Measurements from ENCODE around the gene MOGAT1. TPM values are rescaled to one million over a fixed set of nuclear protein-coding genes. Genes with fewer than 3 reads are reported as not detected.

Gene MOGAT1
- total and polyA plus RNA-seq, 8 donors = 0.17 to 0.38 (median 0.29) TPM; not detected in 4

DNA sequence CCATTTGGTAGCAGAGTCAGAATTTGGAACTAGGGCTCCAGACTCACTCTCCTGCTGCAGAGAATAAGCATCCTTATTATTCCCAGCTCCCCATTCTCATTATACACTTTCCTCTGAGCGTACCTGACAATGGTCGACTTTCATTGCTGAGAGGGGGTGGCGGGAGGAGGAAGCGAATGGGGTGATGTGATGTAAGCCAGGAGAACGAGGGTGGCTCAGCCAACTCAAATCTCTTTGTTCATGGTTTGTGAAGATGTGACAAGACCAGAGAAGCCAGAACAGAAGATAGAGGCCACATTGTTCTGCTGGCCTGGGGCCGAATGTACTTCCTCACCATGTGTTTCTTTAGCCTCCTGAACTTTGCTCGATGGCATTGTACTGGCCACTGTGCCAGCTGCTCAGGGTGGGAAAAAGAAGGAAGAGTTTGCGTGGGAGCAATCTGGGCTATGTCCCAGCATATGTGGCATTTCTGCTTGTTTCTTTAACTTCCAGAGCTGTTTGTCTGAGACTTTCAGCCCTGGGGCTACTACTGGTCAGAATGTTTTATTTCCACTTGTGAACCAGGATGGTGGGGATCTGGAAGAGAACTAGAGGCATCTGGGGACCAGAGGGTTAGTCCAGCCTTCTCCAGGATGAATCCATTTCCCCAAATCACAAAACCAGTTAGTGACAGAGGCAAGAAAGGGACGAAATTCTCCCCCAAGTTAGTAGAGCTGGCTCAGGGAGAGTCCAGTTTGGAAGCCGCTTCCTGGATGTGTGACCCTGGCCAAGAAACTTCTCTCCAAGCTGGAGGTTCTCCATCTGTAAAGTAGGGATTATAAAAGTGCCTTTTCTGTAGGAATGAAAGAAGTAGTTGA lies 62.6 kb downstream of the MOGAT1 start:
- H3K4me1 ChIP-seq = peaks cover 0 to 7% (median 4%) of the 10 kb centered on the region in 3 donors
- H3K4me3 ChIP-seq = no peak overlapping the region
- ATAC-seq (peak; percentile 21 to 44 (median 22)), FAIRE-seq (no peak), DNase-seq (no peak)
- WGBS, 2 donors = 63% methylated on average over 10 of the region's 10 CpGs
- H3K9me3 ChIP-seq = no peaks in the 10 kb centered on the region
- H3K27me3 ChIP-seq = no peaks in the 10 kb centered on the region
- intact Hi-C loops (cut with DNase I) = no loop called here
- TF ChIP-seq, protein P1, sequence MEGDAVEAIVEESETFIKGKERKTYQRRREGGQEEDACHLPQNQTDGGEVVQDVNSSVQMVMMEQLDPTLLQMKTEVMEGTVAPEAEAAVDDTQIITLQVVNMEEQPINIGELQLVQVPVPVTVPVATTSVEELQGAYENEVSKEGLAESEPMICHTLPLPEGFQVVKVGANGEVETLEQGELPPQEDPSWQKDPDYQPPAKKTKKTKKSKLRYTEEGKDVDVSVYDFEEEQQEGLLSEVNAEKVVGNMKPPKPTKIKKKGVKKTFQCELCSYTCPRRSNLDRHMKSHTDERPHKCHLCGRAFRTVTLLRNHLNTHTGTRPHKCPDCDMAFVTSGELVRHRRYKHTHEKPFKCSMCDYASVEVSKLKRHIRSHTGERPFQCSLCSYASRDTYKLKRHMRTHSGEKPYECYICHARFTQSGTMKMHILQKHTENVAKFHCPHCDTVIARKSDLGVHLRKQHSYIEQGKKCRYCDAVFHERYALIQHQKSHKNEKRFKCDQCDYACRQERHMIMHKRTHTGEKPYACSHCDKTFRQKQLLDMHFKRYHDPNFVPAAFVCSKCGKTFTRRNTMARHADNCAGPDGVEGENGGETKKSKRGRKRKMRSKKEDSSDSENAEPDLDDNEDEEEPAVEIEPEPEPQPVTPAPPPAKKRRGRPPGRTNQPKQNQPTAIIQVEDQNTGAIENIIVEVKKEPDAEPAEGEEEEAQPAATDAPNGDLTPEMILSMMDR (IDR thresholded peaks at IDR 0.05) = no peak
- H3K36me3 ChIP-seq = no peaks in the 10 kb centered on the region
- H3K27ac ChIP-seq = no peak overlapping the region

DNA sequence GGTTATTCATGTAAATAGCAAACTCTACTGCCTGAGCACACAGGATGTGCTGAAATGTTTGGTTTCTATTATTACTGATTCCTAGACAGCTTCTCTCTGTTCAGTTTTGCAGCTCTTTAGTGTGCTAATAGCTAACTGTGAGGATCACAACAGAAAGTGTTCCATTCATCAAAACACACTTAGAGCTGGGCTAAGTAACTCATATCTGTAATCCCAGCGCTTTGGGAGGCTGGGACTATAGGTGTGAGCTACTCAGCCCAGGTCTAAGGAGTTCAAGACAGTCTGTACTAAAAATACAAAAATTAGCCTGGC lies 63.2 kb downstream of the MOGAT1 start:
- no peaks in the 10 kb centered on the region for H3K36me3 ChIP-seq
- H3K9me3 ChIP-seq = no peaks in the 10 kb centered on the region
- 90 to 100% methylated on average over 1 of the region's 1 CpG for WGBS, 2 donors
- ATAC-seq (no peak), FAIRE-seq (no peak), DNase-seq (no peak)
- no peak overlapping the region for H3K4me3 ChIP-seq
- H3K27me3 ChIP-seq = no peaks in the 10 kb centered on the region
- intact Hi-C loops (cut with DNase I) = no loop called here
- H3K4me1 ChIP-seq = peaks cover 0 to 7% (median 4%) of the 10 kb centered on the region in 3 donors
- TF ChIP-seq, protein P1 (IDR thresholded peaks at IDR 0.05) = no peak
- no peak overlapping the region for H3K27ac ChIP-seq

DNA sequence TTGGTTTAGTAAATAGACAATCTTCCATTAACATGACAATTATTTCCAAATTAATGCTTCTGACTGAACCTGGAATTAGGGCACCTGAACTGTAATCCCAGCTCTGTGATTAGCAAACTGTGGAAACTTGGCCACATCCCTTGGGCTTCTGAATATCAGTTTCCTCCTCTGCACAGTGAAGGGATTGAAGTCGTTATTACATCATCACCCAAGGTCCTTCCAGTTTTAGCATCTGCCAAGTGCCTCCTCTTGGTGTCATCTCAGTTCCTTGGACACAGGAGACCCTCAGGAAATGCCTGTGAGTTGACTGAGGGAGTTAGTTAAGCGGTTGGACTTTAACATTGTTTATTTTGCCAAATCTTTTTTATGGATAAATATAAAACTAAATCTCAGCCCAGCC lies 64.8 kb downstream of the MOGAT1 start:
- H3K36me3 ChIP-seq = no peaks in the 10 kb centered on the region
- no peak overlapping the region for H3K27ac ChIP-seq
- ATAC-seq (no peak), FAIRE-seq (no peak), DNase-seq (no peak)
- TF ChIP-seq, protein P1 (IDR thresholded peaks at IDR 0.05) = no peak
- H3K4me3 ChIP-seq = no peak overlapping the region
- WGBS, 2 donors = 47 to 60% methylated on average over 2 of the region's 2 CpGs
- H3K9me3 ChIP-seq = no peaks in the 10 kb centered on the region
- H3K27me3 ChIP-seq = no peaks in the 10 kb centered on the region
- H3K4me1 ChIP-seq = peaks cover 0 to 4% (median 4%) of the 10 kb centered on the region in 3 donors
- intact Hi-C loops (cut with DNase I) = no loop called here

DNA sequence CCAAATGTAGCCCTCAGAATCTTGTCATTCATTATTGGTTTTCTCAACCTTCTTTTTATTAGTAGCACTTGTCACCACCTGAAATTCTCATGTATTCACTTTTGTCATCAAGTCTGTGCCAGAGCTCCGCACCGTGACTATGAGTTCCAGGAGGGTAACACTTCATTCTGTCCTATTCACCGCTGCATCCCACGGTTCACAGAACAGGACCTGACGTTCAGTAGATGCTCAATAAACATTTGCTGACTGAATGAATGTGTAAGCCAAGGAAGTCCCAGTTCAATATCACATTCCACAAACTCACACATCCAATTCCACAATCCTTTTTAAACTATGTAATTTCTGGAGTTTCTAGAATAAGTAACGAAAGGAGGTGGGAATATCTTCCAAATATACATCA lies 65.5 kb downstream of the MOGAT1 start:
- no peak for ATAC-seq
- FAIRE-seq = no peak
- Histone ChIP-seq H3K27me3 (no peaks in the 10 kb centered on the region), H3K4me3 (no peak overlapping the region), H3K36me3 (no peaks in the 10 kb centered on the region), H3K9me3 (no peaks in the 10 kb centered on the region), H3K27ac (no peak overlapping the region), H3K4me1 (peaks cover 0 to 10% (median 4%) of the 10 kb centered on the region in 3 donors)
- TF ChIP-seq, protein P1 (IDR thresholded peaks at IDR 0.05) = no peak
- intact Hi-C loops (cut with DNase I) = no loop called here
- 75 to 78% methylated on average over 6 of the region's 6 CpGs for WGBS, 2 donors
- no peak for DNase-seq

DNA sequence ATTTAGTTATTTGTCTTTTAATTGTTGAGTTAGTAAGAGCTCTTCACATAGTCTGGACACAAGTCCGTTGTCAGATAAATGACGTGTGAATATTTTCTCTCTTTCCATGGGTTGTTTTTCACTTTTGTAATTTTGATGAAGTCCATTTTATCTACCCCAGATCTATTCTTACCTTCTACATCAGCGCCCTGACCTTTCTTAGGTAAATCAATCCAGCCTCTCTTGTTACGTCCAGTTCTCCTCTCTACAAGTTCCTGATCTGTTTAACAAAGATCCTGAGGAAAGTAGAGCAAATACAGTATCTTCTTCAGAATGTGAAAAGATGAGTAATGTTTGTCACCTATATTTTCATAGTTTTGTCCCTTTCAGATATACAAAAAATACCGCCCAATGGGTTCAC lies 66.9 kb downstream of the MOGAT1 start:
- ATAC-seq (no peak), DNase-seq (no peak), FAIRE-seq (no peak)
- TF ChIP-seq, protein P1 (IDR thresholded peaks at IDR 0.05) = no peak
- Histone ChIP-seq H3K27ac (no peak overlapping the region), H3K36me3 (no peaks in the 10 kb centered on the region), H3K4me3 (no peak overlapping the region), H3K4me1 (peaks cover 0 to 10% (median 7%) of the 10 kb centered on the region in 3 donors), H3K27me3 (no peaks in the 10 kb centered on the region), H3K9me3 (no peaks in the 10 kb centered on the region)
- intact Hi-C loops (cut with DNase I) = no loop called here
- WGBS, 2 donors = 91 to 95% methylated on average over 5 of the region's 5 CpGs

Data from pancreas (tissue), 10 donors.